Activated effector memory CD4-positive, alpha-beta T cell treated with anti-CD3 and anti-CD28 coated beads, Interleukin-2, amount 50 U/mL, for 16 hours (primary cell): ENCODE results near the gene CACNA2D1.
"Not testable (repeated sequence)": the region's sequence is repeated elsewhere in the genome, so short reads cannot be mapped to it uniquely, and the experiment has no call there.

ENCODE experiments used
- DNase-seq: peaks from one replicate; pipeline ENCODE4 v3.0.0-alpha.2; 2020

Gene CACNA2D1

DNA sequence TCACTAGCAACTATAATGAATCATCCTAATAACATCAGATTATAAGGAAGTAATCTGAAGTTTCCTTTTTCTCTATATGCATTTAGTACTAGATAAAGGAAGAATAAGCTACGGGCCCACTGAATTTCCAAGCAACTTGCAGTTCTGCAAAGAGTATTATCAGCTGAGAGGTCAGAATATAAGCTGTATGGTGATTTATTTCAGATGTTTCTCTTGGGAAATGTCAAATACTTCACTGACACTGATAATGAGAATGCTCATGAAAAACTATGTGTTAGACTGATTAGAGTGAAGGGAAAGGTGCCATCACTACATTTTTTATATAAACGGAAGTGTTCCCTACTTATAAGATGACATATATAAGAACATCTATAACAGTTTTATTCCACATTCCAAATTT lies 422.5 kb downstream of the CACNA2D1 start:
- DNase-seq = no peak

DNA sequence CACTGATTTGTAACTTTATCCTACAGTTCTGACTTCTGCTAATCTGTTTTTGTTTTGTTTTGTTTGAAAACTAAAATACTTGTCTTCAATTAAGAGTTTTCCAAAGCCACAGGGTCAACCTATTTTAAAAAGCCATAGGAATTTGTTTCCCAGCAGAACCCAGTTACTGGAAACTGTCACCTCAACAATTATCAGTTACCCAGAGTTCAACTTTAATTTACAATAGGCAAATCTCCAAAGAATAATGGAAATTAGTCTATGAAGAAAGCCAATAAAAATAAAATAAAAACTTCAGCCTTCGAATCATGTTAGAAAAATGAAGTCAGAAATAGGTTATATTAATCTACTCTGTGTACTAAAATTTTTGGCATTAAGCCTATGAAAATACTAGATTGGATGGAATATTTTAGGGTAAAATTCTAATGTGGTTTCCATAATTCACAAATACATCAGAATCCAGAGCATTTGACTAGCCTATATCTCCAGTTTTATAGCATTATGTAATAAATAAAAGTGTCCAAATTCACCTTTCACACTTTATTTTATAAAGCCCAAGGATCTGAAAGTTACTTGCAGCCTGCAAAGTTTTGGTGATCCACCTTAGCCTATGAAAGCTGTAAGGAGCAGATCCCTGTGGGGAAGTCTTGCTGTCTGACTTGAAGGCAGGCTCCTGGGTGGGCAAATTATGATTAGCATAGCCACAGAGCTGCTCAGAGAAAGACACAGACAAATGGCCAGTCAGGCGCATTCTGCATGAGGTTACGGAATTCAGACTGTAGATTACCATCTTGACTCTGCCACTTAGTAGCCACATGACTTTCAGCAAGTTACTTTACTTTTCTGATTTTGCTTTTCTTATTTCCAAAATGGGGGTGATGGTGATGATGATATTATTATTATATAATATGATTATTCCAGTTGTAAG lies 423.8 kb downstream of the CACNA2D1 start:
- DNase-seq = no peak

GRCh38 chr7:82018226-82018625 lies 425.4 kb downstream of the CACNA2D1 start:
- DNase-seq = no peak

GRCh38 chr7:82017334-82017943 lies 426.1 kb downstream of the CACNA2D1 start:
- DNase-seq = no peak

DNA sequence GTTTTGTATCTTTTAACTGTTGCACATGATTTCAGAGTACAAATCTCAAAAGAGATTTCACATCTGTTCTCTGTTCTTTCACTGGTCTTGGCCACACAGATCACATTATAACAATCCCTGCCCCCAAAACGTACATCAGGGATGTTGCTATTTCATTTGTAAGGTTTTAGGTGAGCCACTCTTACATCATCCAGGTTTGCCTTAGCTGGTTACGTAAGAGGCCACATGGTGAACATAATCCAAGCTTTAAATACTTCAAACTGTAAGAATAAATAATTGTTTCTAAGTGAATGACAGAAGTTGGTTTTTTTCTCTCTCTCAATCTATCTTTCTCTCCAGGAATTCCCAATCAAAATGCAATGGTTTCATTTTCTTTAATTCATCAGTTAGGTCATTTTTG lies 427.8 kb downstream of the CACNA2D1 start:
- DNase-seq = no peak

GRCh38 chr7:82014574-82014973 lies 429.0 kb downstream of the CACNA2D1 start:
- DNase-seq = not testable (repeated sequence)

GRCh38 chr7:82012453-82012852 lies 431.1 kb downstream of the CACNA2D1 start:
- no peak for DNase-seq

DNA sequence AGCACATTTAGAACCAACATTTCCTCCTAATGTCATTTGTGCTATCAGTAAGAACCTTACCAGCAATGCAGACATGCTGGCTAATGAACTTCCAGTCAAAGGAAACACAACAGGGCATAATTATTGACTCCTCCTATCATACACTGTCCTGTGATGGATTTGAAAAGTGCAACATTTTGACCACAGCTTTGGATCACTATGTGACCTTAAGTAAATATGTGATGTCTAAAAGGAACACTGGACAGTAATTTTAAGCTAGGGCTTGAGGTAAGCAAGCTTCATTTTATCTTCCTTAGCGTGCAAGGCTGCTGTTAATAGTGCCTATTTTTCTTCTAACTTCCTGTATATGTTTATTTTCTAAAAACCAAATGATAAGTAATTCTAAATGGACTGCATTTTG lies 433.2 kb downstream of the CACNA2D1 start:
- no peak for DNase-seq

- DNase-seq = no peak
Measured at GRCh38 chr7:82007315-82007714, 436.3 kb downstream of the CACNA2D1 start.

DNA sequence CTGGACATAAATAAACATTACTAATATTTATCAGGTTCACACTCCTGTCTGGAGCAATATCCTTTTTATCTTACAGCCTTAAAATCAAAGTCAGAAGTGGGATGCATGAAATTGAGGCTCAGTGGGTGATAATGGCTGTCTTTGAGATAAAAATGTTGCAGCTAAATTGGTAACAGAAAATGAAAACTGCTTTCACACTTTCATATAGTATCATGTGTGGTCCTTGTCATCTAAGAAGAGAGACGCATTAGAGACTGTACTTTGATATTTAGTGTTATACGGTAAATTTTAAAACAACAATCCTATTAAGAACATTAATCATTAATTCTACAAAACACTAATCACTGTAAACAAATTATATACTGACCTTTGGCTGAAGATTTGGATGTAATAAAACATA lies 438.5 kb downstream of the CACNA2D1 start:
- DNase-seq = no peak

DNA sequence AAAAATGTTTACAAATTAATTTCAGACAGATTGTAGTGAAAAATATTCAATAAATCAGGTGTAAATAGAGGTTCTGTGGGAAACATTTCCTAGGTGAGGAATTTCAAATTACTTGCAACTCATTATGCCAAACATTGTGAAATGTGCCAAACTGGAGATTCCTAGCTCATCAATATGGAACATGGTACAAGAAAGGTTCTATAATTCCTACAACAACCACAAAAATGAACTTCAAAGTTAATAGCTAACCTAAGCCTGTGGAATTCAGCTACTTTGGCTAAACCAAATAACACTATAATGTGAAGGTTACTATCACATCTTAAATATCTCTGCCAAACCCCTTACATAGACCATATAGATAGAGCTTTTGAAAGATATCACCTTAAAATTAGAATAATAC lies 450.4 kb downstream of the CACNA2D1 start:
- no peak for DNase-seq

GRCh38 chr7:81990395-81990794 lies 453.2 kb downstream of the CACNA2D1 start:
- DNase-seq = no peak

DNA sequence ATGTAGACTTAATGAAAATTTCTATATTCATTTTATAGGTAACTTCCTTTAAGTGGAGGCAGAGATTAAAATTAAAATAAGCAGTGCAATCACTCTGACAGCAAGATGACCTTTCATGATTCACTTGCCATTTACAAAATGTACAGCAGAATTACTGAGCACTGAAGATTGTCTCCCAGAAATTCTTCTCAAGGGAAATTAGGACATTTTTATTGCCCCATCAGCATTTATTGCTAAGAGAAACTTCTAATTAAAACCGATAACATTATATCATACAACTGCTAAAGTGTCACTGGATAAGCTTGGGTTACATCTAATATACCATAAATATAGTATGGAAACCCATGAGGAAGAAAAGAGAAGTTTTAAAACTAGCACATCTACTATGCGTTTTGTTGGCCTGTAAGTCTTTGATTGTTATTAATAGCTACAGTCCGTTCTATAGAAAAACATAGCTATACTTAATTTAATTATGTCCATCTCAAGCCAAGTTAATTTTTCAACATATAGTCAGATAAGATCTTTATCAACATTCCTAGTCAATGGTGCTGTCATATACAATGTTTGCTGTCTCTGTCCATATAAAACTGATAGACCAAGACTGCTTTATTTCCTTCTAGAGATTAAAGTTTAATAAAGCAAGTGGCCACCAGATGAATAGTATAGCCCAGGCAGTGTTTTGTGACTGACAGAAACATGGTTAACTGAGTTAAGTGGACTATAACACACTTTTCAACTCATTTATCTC lies 456.7 kb downstream of the CACNA2D1 start:
- no peak for DNase-seq

- DNase-seq = no peak
Measured at GRCh38 chr7:81983406-81983805, 460.2 kb downstream of the CACNA2D1 start.

- no peak for DNase-seq
Measured at GRCh38 chr7:81973117-81973516, 470.5 kb downstream of the CACNA2D1 start.

DNA sequence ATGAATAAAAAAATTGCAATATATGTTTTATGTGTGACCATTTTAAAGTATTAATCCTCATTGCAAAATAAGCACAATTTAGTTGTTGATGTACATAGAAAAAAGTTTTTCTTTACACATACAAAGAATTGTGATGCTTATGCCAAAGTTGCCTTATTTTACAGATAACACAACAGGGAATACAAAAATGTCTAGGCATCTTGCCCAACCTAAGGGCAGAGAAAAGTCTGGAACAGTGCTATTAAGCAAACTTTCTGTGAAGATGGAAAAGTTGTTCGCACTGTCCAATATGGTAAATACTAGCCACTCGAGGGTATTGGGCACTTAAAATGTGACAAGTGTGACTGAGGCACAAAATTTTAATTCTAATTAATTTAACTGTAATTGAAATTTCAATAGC lies 483.6 kb downstream of the CACNA2D1 start:
- no peak for DNase-seq

DNA sequence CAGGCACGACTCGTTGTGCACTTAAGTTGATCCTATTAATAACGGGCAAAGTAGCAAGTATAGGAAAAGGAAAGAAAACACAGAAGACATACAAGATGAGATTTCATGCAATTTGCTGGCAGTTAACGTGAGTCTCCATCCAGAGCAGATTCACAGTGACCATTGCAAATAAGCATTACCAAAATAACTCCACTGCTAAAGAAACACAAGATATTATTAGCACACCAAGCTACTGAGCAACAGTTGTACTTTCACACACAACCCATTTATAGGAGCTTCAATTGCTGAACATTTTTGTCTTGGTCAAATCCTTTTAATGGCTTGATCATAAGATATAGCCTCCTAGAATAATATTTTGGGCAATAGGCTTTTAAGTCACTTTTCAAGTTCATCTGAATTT lies 486.1 kb downstream of the CACNA2D1 start:
- DNase-seq = no peak

DNA sequence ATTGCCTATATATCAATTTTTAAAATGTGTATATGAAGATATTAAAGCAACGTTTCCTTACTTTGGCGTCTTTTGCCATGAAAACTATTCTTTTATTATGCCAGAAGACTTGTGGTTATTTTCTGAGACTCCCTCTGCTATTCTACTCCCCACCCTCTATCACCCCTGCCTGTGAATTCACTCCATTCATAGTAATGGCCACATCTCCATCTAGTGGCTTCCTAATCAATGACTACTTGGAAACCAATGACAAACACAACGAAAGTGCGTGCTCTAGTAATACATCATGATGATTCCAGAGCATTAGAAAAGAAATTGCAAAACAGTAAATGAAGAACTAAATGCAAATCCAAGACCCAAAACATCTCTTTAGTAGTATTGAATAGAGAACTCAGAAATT lies 487.1 kb downstream of the CACNA2D1 start:
- no peak for DNase-seq

DNA sequence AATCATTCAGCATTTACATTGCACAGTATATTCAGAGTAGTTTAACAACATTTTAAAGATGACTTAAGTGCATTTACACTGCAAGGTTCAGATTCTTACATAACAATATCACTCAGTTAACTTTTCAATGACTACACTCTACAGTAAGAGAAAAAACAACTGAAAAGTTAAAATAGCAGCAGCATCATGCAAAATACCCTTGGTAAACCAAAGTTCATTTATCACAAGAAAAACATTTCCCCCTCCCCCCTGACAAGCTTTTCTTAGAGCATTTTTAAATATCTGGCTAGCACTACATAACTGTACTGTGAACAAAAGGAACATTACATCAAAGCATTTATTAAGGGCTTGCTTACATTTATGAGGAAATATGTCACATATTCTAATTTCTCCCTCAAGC lies 494.3 kb downstream of the CACNA2D1 start:
- no peak for DNase-seq

GRCh38 chr7:81944058-81944457 lies 499.5 kb downstream of the CACNA2D1 start:
- DNase-seq = no peak

DNA sequence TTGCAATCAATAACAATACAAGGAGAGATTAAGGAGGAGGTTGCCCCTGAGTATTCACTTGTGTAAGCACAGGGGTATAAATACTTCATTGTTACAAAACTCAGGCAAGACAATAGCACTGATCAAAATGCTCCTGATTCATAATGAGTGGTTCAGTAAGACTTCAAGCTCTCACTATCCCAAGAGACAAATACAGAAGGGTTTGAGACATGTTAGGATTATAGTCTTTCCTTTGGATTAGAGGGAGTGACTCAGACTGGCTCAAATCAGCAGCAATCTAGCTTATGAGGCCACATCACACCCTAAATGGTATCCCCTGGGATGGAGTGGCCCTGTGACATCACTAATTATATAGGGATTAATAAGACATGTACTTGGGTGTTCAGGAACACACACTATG lies 506.5 kb downstream of the CACNA2D1 start:
- no peak for DNase-seq

- no peak for DNase-seq
Measured at GRCh38 chr7:81934596-81935301, 508.8 kb downstream of the CACNA2D1 start.

GRCh38 chr7:81932936-81933335 lies 510.6 kb downstream of the CACNA2D1 start:
- no peak for DNase-seq
